Inferior parietal cortex (tissue), 1 donor: ENCODE results near the gene MAGI1.

Experiments used
- DNase-seq: peaks from one replicate; pipeline ENCODE4 v3.0.0-alpha.2; 2016; ENCODE audit errors: extremely low spot score

Gene MAGI1

DNA sequence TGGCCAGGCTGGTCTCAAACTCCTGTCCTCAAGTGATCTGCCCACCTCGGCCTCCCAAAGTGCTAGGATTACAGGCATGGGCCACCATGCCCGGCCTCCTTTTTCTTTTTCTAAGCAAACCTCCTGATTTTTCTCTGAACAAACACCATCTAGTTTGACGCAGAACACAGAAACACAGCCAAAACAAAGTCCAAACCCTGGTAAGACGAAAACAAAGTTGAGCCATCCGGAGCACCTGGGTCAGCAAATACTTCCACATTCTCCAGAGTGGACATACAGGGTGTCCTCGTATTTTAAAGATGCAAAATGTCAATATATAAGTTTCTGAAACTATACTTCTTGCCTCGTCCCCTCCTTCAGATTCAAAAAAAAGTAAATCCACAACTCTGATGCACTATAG, 715.8 kb downstream of the MAGI1 start:
- DNase-seq = no peak

DNA sequence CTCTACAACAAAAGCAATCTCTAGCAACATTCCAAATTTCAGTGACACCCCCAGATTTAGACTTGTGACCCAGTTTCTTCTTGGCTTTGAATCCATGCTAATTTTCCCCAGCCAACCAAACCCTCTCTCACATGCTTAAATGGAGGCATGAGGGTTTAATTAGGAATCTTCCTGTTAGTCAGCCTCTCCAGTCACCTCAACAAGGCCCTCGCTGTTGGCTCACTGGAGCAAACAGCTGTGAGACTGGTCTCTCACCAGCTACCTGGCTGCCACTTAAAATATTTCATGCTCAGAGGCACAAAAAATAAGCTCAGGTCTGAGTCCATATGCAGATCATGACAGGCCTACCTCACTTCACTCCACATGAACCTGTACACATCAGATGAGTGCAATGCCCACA, 720.5 kb downstream of the MAGI1 start:
- no peak for DNase-seq

DNA sequence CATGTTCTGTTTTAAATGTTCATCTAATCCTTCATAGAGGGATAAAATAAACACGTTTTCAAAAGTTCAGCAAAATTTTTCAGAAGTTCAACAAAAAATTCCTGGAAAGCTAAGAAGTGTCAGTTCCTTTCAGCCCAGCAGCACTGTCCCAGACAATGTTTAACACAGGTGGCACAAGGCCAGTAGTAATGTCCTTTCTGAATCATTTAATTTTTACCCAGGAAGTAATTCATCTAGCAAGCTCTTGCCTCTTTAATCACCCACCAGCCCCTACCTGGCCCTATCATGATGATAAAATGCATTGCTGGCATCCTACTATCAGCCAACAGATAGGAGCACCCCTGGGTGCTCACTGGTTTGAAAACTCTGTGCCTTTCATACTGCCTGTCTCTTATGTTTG, 723.8 kb downstream of the MAGI1 start:
- DNase-seq = no peak

DNA sequence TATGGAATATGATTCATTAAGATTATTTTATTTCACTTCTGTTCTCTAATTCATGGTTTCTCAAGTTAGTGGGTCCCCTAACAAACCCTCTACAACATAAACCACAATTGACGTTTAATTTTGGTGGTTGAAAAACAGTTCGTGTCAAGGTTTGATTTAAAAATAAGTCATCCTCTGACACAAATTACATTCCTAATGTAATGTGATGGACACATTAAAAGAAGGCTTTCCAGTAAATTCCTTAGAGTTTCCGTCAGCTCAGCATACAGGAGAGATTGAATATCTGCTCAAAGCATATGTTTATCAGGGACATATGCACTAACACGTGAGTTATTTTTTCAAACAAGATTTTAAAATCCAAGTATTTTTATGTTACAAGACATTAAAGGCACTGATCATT, 724.4 kb downstream of the MAGI1 start:
- DNase-seq = no peak

DNA sequence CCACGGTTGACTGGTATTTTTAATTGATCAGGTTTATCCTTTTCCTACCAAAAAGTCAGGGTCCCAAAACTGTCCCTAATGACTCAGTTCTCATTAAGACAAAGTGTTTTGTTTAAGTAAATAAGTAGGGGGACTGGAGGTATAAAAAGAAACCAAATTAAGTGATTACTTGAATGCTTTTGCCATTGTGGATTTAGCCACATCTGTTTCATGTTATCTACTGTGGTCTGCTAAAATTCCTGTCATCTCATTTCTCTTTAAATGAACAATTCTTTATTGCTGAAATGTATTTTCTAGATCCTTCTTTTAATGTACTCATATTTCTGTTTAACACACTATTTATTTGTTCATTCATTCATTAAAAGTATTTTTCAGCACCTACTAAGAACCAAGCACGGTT, 725.1 kb downstream of the MAGI1 start:
- DNase-seq = no peak

DNA sequence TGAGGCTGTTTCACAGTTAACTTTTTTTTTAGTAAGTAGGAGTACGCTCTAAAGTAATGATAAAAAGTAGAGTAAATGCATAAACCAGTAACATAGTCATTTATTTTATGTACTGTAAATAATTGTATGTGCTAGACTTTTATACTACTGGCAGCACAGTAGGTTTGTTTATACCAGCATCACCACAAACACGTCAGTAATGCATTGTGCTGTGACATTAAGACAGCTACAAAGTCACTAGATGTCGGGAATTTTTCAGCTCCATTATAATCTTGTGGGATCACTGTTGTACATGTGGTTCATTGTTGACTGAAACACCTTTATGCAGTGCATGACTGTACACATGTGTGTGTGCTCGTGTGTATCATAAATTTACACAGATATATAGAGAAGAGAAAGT, 732.9 kb downstream of the MAGI1 start:
- no peak for DNase-seq
